ENCODE data around the gene CTIF. TPM values are rescaled to one million over a fixed set of nuclear protein-coding genes. Genes with fewer than 3 reads are reported as not detected.

The CTIF gene
- total RNA-seq, 1 experiment from 2014 or later = 26.5 TPM

- CTCF ChIA-PET = no interaction called here
- Histone ChIP-seq H3K36me3 (ENCODE audit: control insufficient read depth, insufficient read depth, low read length) (no peaks in the 10 kb centered on the region), H3K27ac (ENCODE audit: low read length) (no peak overlapping the region; the same call in 1 of the 2 replicates), H3K27me3 (ENCODE audit: control insufficient read depth, insufficient read depth, low read length) (no peaks in the 10 kb centered on the region), H3K9me3 (ENCODE audit: control insufficient read depth, insufficient read depth, low read depth, low read length) (no peaks in the 10 kb centered on the region), H3K4me1 (ENCODE audit: control insufficient read depth, insufficient read depth, low read length) (no peaks in the 10 kb centered on the region), H3K4me3 (ENCODE audit: low read depth in 2 of 2, low read length in 2 of 2) (no peak overlapping the region)
- POLR2A ChIA-PET = no interaction called here
- TF ChIP-seq, protein P1, sequence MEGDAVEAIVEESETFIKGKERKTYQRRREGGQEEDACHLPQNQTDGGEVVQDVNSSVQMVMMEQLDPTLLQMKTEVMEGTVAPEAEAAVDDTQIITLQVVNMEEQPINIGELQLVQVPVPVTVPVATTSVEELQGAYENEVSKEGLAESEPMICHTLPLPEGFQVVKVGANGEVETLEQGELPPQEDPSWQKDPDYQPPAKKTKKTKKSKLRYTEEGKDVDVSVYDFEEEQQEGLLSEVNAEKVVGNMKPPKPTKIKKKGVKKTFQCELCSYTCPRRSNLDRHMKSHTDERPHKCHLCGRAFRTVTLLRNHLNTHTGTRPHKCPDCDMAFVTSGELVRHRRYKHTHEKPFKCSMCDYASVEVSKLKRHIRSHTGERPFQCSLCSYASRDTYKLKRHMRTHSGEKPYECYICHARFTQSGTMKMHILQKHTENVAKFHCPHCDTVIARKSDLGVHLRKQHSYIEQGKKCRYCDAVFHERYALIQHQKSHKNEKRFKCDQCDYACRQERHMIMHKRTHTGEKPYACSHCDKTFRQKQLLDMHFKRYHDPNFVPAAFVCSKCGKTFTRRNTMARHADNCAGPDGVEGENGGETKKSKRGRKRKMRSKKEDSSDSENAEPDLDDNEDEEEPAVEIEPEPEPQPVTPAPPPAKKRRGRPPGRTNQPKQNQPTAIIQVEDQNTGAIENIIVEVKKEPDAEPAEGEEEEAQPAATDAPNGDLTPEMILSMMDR (IDR thresholded peaks at IDR 0.05) = no peak
- TF ChIP-seq, protein P2, sequence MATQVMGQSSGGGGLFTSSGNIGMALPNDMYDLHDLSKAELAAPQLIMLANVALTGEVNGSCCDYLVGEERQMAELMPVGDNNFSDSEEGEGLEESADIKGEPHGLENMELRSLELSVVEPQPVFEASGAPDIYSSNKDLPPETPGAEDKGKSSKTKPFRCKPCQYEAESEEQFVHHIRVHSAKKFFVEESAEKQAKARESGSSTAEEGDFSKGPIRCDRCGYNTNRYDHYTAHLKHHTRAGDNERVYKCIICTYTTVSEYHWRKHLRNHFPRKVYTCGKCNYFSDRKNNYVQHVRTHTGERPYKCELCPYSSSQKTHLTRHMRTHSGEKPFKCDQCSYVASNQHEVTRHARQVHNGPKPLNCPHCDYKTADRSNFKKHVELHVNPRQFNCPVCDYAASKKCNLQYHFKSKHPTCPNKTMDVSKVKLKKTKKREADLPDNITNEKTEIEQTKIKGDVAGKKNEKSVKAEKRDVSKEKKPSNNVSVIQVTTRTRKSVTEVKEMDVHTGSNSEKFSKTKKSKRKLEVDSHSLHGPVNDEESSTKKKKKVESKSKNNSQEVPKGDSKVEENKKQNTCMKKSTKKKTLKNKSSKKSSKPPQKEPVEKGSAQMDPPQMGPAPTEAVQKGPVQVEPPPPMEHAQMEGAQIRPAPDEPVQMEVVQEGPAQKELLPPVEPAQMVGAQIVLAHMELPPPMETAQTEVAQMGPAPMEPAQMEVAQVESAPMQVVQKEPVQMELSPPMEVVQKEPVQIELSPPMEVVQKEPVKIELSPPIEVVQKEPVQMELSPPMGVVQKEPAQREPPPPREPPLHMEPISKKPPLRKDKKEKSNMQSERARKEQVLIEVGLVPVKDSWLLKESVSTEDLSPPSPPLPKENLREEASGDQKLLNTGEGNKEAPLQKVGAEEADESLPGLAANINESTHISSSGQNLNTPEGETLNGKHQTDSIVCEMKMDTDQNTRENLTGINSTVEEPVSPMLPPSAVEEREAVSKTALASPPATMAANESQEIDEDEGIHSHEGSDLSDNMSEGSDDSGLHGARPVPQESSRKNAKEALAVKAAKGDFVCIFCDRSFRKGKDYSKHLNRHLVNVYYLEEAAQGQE (IDR thresholded peaks at IDR 0.05; ENCODE audit: insufficient read depth in 1 of 2, low read depth in 2 of 2, low read length in 1 of 2) = no peak
- TF ChIP-seq TCF7L2 (IDR thresholded peaks at IDR 0.05; ENCODE audit: low read depth, low read length) (no peak), POLR2AphosphoS5 (IDR thresholded peaks at IDR 0.05; ENCODE audit: low read depth, low read length) (no peak), SIN3A (IDR thresholded peaks at IDR 0.05; ENCODE audit: borderline replicate concordance, insufficient read depth, low read depth, low read length) (no peak)
- ATAC-seq = no peak
- intact Hi-C loops (cut with micrococcal nuclease; ENCODE audit: unreplicated experiment) = no loop called here
- BruUV-seq (replicated peaks) = no TSS peak
- DNase-seq (ENCODE audit: low read depth, low spot score) = no peak
- in situ Hi-C loops (cut with HindIII; ENCODE audit: low pct_unique_long_range_greater_than_20kb, low sequenced_read_pairs) = no loop called here
Observed at GRCh38 chr18:48814490-48815178, 275.8 kb downstream of the CTIF start.

- Histone ChIP-seq H3K27me3 (ENCODE audit: control insufficient read depth, insufficient read depth, low read length) (no peaks in the 10 kb centered on the region), H3K36me3 (ENCODE audit: control insufficient read depth, insufficient read depth, low read length) (no peaks in the 10 kb centered on the region), H3K9me3 (ENCODE audit: control insufficient read depth, insufficient read depth, low read depth, low read length) (no peaks in the 10 kb centered on the region), H3K27ac (ENCODE audit: low read length) (no peak overlapping the region), H3K4me1 (ENCODE audit: control insufficient read depth, insufficient read depth, low read length) (no peaks in the 10 kb centered on the region), H3K4me3 (ENCODE audit: low read depth in 2 of 2, low read length in 2 of 2) (no peak overlapping the region)
- CTCF ChIA-PET = no interaction called here
- POLR2A ChIA-PET = no interaction called here
- no TSS peak for BruUV-seq (replicated peaks)
- in situ Hi-C loops (cut with HindIII; ENCODE audit: low pct_unique_long_range_greater_than_20kb, low sequenced_read_pairs) (no loop called here), intact Hi-C loops (cut with micrococcal nuclease; ENCODE audit: unreplicated experiment) (no loop called here)
- TF ChIP-seq POLR2AphosphoS5 (IDR thresholded peaks at IDR 0.05; ENCODE audit: low read depth, low read length) (no peak), TCF7L2 (IDR thresholded peaks at IDR 0.05; ENCODE audit: low read depth, low read length) (no peak), SIN3A (IDR thresholded peaks at IDR 0.05; ENCODE audit: borderline replicate concordance, insufficient read depth, low read depth, low read length) (no peak)
- TF ChIP-seq, protein P1 (IDR thresholded peaks at IDR 0.05) = no peak
- TF ChIP-seq, protein P2 (IDR thresholded peaks at IDR 0.05; ENCODE audit: insufficient read depth in 1 of 2, low read depth in 2 of 2, low read length in 1 of 2) = no peak
- no peak for DNase-seq (ENCODE audit: low read depth, low spot score)
- ATAC-seq = no peak
Observed at GRCh38 chr18:48815179-48815515, 276.3 kb downstream of the CTIF start.
